HFFc6 (cell line): Measurements from ENCODE around the gene ERVH48-1. TPM values are rescaled to one million over a fixed set of nuclear protein-coding genes. Genes with fewer than 3 reads are reported as not detected.
A peak's percentile ranks its signal among the peaks of the same experiment; 100 is the strongest.

Source experiments
- DNase-seq: peaks from one replicate; pipeline ENCODE4 v3.0.0-alpha.2; 2018
- H3K27ac Mint-ChIP-seq: 2 replicates; pipeline ENCODE4 v1.8.0; 2020; ENCODE audit warnings: mild to moderate bottlenecking, mixed read lengths
- H3K27me3 Mint-ChIP-seq: 2 replicates; pipeline ENCODE4 v1.8.0; 2021; ENCODE audit warnings: mild to moderate bottlenecking, moderate library complexity, mixed read lengths; ENCODE audit not compliant: insufficient read depth
- H3K36me3 Mint-ChIP-seq: 2 replicates; pipeline ENCODE4 v1.8.0; 2021; ENCODE audit warnings: low read depth, mixed read lengths
- H3K4me1 Mint-ChIP-seq: 2 replicates; pipeline ENCODE4 v1.8.0; 2020; ENCODE audit warnings: low read depth, mixed read lengths
- H3K4me3 Mint-ChIP-seq: 2 replicates; pipeline ENCODE4 v1.8.0; 2020; ENCODE audit warnings: mild to moderate bottlenecking, moderate library complexity, mixed read lengths
- H3K9me3 Mint-ChIP-seq: 2 replicates; pipeline ENCODE4 v1.8.0; 2020; ENCODE audit warnings: mild to moderate bottlenecking, mixed read lengths
- total RNA-seq, 6 experiments: library from RNA; stranded (reverse); fragmentation: NEBNext Ultra II Directional; extraction: Animal tissue kit (Norgen Biotek cat#: 25700); gene quantifications; 2 replicates in 1 of 6; 3 replicates in 5 of 6; pipeline ENCODE4 v1.2.3, GENCODE V29; 2021
- TF ChIP-seq, protein P1 (sequence below): fragments of 200-600 bp; sonication (generic); IDR thresholded peaks from 2 replicates; pipeline ENCODE4 v1.5.0; 2021; ENCODE audit warnings: antibody characterized with exemption, mild to moderate bottlenecking

The ERVH48-1 gene
- total RNA-seq, 6 experiments from 2014 or later, result not detected

DNA sequence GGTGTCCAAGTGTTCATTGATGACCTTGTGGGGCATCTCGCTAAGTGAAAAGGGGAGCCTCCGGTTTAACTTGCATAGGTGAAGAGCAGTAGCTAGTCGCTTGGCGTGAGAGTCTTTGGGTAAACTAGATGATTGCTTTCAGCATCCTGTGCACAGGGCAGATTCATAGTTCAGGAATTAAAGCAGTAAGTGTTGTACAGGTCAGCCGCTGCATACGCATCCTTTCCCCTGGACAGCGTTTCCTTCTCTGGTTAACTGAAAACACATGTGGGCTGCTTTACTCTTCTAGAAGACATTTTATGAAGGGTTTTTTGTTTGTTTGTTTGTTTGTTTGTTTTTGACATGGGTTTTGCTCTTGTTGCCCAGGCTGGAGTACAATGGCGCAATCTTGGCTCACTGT is 20.2 kb downstream of the ERVH48-1 start:
- TF ChIP-seq, protein P1, sequence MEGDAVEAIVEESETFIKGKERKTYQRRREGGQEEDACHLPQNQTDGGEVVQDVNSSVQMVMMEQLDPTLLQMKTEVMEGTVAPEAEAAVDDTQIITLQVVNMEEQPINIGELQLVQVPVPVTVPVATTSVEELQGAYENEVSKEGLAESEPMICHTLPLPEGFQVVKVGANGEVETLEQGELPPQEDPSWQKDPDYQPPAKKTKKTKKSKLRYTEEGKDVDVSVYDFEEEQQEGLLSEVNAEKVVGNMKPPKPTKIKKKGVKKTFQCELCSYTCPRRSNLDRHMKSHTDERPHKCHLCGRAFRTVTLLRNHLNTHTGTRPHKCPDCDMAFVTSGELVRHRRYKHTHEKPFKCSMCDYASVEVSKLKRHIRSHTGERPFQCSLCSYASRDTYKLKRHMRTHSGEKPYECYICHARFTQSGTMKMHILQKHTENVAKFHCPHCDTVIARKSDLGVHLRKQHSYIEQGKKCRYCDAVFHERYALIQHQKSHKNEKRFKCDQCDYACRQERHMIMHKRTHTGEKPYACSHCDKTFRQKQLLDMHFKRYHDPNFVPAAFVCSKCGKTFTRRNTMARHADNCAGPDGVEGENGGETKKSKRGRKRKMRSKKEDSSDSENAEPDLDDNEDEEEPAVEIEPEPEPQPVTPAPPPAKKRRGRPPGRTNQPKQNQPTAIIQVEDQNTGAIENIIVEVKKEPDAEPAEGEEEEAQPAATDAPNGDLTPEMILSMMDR, result no peak
- Mint-ChIP-seq H3K4me1 (no peaks in the 10 kb centered on the region), H3K27ac (no peak overlapping the region), H3K27me3 (peaks cover 2% of the 10 kb centered on the region), H3K4me3 (no peak overlapping the region), H3K9me3 (no peaks in the 10 kb centered on the region), H3K36me3 (peaks cover 21% of the 10 kb centered on the region)
- DNase-seq, result no peak

DNA sequence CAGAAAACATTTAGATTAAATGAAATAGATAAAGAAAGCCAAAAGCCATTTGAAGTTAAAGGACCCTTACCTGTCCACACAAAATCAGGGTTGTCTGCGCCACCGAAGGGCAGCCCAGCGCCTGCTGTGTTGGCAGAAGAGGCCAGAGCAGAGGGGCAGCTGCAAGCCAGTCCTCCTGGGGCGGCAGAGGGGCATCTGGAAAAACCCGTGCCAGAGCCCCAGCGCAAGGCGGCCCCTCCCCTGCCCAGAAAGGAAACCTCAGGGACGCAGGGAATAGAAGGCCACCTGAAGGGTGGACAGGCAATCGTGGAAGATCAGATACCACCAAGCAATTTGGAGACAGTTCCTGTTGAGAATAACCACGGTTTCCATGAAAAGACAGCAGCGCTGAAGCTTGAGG is 21.6 kb downstream of the ERVH48-1 start:
- H3K9me3 Mint-ChIP-seq, result no peaks in the 10 kb centered on the region
- DNase-seq, result no peak
- no peaks in the 10 kb centered on the region for H3K4me1 Mint-ChIP-seq
- no peak overlapping the region for H3K27ac Mint-ChIP-seq
- peaks cover 18% of the 10 kb centered on the region for H3K36me3 Mint-ChIP-seq
- H3K4me3 Mint-ChIP-seq, result no peak overlapping the region
- TF ChIP-seq, protein P1, result no peak
- peaks cover 2% of the 10 kb centered on the region for H3K27me3 Mint-ChIP-seq

DNA sequence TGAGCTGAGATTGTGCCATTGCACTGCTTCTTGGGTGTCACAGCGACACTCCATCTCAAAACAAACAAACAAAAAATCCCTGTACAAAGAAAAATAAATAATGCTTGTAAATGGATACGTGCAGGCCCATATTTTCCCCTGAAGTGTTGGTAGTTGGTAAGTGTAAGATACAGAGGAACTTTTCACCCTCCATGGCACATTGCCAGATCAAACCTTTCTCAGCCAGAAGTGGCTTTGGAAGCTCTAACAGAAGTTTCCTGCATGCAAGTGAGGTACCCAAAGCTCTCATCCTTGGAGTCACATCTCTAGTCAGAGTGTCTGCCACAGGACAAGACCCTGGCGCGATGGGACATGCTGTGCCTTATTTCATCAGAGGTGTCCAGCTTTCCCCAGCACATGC is 25.0 kb downstream of the ERVH48-1 start:
- H3K27me3 Mint-ChIP-seq, result no peaks in the 10 kb centered on the region
- H3K4me3 Mint-ChIP-seq, result no peak overlapping the region
- TF ChIP-seq, protein P1, result no peak
- H3K36me3 Mint-ChIP-seq, result peaks cover 17% of the 10 kb centered on the region
- H3K4me1 Mint-ChIP-seq, result no peaks in the 10 kb centered on the region
- DNase-seq, result no peak
- H3K27ac Mint-ChIP-seq, result no peak overlapping the region
- H3K9me3 Mint-ChIP-seq, result no peaks in the 10 kb centered on the region

DNA sequence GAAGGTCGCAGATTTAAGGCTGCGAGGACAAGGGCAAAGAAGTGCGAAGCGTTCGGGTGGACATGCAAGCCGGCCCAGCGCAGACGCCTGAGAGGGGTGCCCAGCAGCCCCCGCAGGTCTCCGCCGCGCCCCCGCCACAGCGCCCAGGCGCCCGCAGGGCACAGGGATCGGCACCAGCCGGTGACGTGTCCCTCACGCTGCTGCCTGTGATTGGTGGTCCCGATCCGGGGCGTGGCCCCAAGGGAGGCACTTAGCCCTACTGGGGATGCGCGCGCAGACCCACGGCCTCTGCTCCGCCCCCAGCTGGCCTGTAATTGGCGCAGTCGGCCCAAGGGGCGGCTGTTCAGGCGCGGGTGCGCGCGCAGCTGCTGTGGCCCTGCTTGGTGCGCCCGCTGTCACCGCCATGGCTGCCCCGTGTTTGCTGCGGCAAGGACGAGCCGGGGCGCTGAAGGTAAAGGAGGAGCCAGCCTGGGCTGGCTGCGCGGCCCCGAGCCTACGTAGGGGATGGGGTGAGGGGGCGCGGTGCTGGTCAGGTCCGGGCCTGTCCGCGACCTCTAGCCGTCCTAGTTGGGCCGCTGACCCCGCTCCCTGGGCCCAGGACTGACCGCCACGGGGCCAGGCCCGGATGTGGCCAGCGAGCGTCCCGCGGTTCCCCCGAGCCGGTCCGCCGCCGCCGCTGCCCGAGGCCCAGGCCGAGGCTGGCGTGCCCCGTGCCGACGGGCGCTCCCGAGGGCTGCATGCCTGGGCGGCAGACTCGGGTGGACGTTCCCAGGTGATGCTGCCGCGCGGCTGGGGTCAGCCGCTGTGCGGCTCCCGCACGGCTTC is 32.3 kb downstream of the ERVH48-1 start, which contains the start of gene NDUFV3:
NDUFV3 (plus strand) TSS at position 379 of the 825 bp plus-strand sequence; CDS start at position 404, 25 bp downstream.
- DNase-seq, result peak; percentile 98
- Mint-ChIP-seq H3K4me3 (peak within 1 kb of the TSS; percentile 93), H3K4me1 (peaks cover 12% of the 10 kb centered on the region), H3K36me3 (peaks cover 3% of the 10 kb centered on the region), H3K27me3 (no peaks in the 10 kb centered on the region; the same call in 1 of the 2 replicates), H3K27ac (peak within 1 kb of the TSS; percentile 98), H3K9me3 (no peaks in the 10 kb centered on the region)
- TF ChIP-seq, protein P1, result peak; percentile 31

DNA sequence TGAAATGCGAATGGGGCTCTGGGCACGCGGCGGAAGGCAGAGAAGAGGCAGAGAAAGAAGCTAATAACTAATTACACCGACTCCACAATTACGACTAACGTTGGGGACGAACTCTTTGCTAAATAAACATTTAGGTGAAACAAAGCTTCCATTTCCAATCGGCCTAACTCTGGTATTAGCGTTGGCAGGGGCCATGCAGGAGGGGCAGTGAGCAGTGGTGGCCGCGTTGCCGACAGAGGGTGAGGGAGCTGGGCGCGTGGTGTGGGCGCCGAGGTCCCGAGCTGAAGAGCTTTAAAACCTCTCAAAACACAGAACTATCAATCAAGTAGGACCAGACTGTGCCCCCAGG is 32.9 kb downstream of the ERVH48-1 start:
- peak overlapping the region; percentile 98 for H3K27ac Mint-ChIP-seq
- H3K4me1 Mint-ChIP-seq, result peaks cover 12% of the 10 kb centered on the region
- H3K4me3 Mint-ChIP-seq, result peak overlapping the region; percentile 93
- TF ChIP-seq, protein P1, result no peak
- no peaks in the 10 kb centered on the region for H3K9me3 Mint-ChIP-seq
- DNase-seq, result no peak
- H3K36me3 Mint-ChIP-seq, result no peaks in the 10 kb centered on the region
- H3K27me3 Mint-ChIP-seq, result no peaks in the 10 kb centered on the region; the same call in 1 of the 2 replicates
